GM04504 (cell line): Measurements from ENCODE around the gene KRTAP5-7.

ENCODE experiments used
- DNase-seq: peaks from one replicate; pipeline ENCODE4 v3.0.0-alpha.2; 2012; ENCODE audit warnings: low read depth

KRTAP5-7 gene

GRCh38 chr11:71496421-71496820 lies 30.6 kb upstream of the KRTAP5-7 start:
- DNase-seq = no peak

GRCh38 chr11:71498091-71498490 lies 29.0 kb upstream of the KRTAP5-7 start:
- DNase-seq = no peak

GRCh38 chr11:71499125-71499524 lies 27.9 kb upstream of the KRTAP5-7 start:
- DNase-seq = no peak

- DNase-seq = no peak
Measured at GRCh38 chr11:71499546-71499945, 27.5 kb upstream of the KRTAP5-7 start.

- no peak for DNase-seq
Measured at GRCh38 chr11:71500601-71501021, 26.5 kb upstream of the KRTAP5-7 start.

- no peak for DNase-seq
Measured at GRCh38 chr11:71501071-71501985, 25.7 kb upstream of the KRTAP5-7 start.

GRCh38 chr11:71502026-71502425 lies 25.0 kb upstream of the KRTAP5-7 start:
- no peak for DNase-seq

- no peak for DNase-seq
Measured at GRCh38 chr11:71502871-71503435, 24.1 kb upstream of the KRTAP5-7 start.

- DNase-seq = no peak
Measured at GRCh38 chr11:71504531-71504930, 22.5 kb upstream of the KRTAP5-7 start.

- no peak for DNase-seq
Measured at GRCh38 chr11:71505001-71505400, 22.1 kb upstream of the KRTAP5-7 start.

- no peak for DNase-seq
Measured at GRCh38 chr11:71505781-71506180, 21.3 kb upstream of the KRTAP5-7 start.

- DNase-seq = no peak
Measured at GRCh38 chr11:71507102-71507501, 20.0 kb upstream of the KRTAP5-7 start.

GRCh38 chr11:71518506-71519471 lies 8.3 kb upstream of the KRTAP5-7 start:
- no peak for DNase-seq

GRCh38 chr11:71519546-71519945 lies 7.5 kb upstream of the KRTAP5-7 start:
- no peak for DNase-seq

- no peak for DNase-seq
Measured at GRCh38 chr11:71525188-71525937, 1.7 kb upstream of the KRTAP5-7 start.

- no peak for DNase-seq
Measured at GRCh38 chr11:71525938-71526495, 1.1 kb upstream of the KRTAP5-7 start.

GRCh38 chr11:71527576-71528210 lies 626 bp downstream of the KRTAP5-7 start:
- no peak for DNase-seq

- DNase-seq = no peak
Measured at GRCh38 chr11:71530602-71531001, 3.5 kb downstream of the KRTAP5-7 start.

- no peak for DNase-seq
Measured at GRCh38 chr11:71532036-71532610, 5.1 kb downstream of the KRTAP5-7 start.
